HCT116 (cell line): Measurements from ENCODE around the gene CASZ1.

ENCODE experiments used
- CTCF ChIP-seq, 3 experiments: fragments of 200-600 bp in 1 of 3; sonication (generic) in 1 of 3; IDR thresholded peaks in 2 of 3; conservative IDR thresholded peaks in 1 of 3; 2 replicates each; pipeline ENCODE4 v1.5.1; 2012 to 2017; ENCODE audit warnings: low read depth in 2 of 3, low read length in 2 of 3, antibody characterized with exemption in 1 of 3, borderline replicate concordance in 1 of 3, control low read depth in 1 of 3, mild to moderate bottlenecking in 1 of 3, mixed read lengths in 1 of 3, mixed run types in 1 of 3, moderate library complexity in 1 of 3; ENCODE audit not compliant: insufficient read depth in 1 of 3
- ELF1 ChIP-seq: IDR thresholded peaks from 2 replicates; pipeline ENCODE4 v1.6.1; 2012; ENCODE audit warnings: low read depth, borderline replicate concordance
- POLR2A ChIP-seq: IDR thresholded peaks from 2 replicates; pipeline ENCODE4 v1.7.0; 2011; ENCODE audit warnings: borderline replicate concordance; ENCODE audit not compliant: insufficient read depth, insufficient read length; ENCODE audit errors: extremely low read depth
- REST ChIP-seq: IDR thresholded peaks from 2 replicates; pipeline ENCODE4 v1.6.1; 2012; ENCODE audit warnings: low read depth
- SP1 ChIP-seq: IDR thresholded peaks from 2 replicates; pipeline ENCODE4 v1.6.1; 2012; ENCODE audit warnings: low read depth

GRCh38 chr1:10823000-10823401 is 26.6 kb upstream of the CASZ1 start:
- TF ChIP-seq REST: no peak
- no peak for TF ChIP-seq CTCF (IDR thresholded peaks at IDR 0.05 in 2 of 3, conservative IDR thresholded peaks at IDR 0.05 in 1 of 3; ENCODE audit: borderline replicate concordance in 1 of 3, insufficient read depth in 1 of 3, low read depth in 2 of 3, low read length in 2 of 3)
- no peak for TF ChIP-seq SP1
- no peak for TF ChIP-seq ELF1
- TF ChIP-seq POLR2A: no peak
